Kidney glomerular epithelial cell (primary cell): Measurements from ENCODE around the gene AKR7A3.
A peak's percentile ranks its signal among the peaks of the same experiment; 100 is the strongest.
"Not testable (repeated sequence)": the region's sequence is repeated elsewhere in the genome, so short reads cannot be mapped to it uniquely, and the experiment has no call there.

ENCODE experiments used
- DNase-seq: peaks from one replicate; lab custom pipeline; 2025; lab: John Stamatoyannopoulos, UW

AKR7A3 gene

DNA sequence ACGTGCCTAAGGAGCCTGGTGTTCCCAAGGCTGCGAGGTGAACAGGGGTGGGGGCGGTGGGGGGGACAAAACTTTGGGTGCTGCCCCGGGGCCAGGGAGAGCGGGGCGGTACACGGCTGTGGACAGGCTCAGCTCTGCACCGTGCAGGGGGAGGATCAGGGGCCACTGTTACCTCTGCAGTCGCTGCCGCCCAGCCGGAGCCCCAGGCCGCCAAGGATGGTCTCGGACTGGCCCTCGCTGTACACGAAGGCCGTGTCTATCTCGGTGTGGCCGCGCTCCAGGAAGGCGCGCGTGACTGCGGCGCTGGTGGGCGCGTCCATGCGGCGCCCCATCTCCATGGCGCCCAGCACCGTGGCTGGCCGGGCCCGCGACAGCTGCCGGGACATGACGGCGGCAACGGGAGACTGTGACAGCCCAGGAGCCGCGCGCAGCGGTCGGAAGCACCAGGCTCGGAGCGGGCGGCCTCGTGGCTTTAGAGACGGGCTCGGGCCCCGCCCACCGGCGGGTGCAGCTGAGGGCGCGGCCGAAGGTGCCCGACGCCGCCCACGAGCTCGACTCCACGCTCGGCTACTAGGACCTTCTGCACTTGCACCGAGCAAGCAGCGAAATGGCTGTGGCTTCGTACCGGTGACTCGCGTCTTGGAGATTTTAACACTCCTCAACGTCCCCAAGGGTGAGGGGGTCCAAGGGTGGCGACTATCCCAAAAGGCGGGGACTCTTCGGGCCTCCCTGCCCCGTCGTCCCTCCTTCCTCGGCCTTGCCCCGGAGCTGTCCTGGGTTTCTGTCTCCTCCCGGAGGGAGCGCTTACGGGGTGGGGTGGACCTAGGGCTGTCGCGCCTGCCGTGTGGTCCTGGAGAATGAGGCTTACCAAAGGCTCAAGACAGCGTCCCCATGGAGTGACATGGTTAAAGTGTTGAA, at the start of gene AKR7A3:
AKR7A3 (minus strand) TSS at position 447 of the 918 bp plus-strand sequence; CDS start at position 386, 61 bp downstream.
- DNase-seq = not testable (repeated sequence)

GRCh38 chr1:19338323-19338762, 49.8 kb upstream of the AKR7A3 start:
- no peak for DNase-seq

GRCh38 chr1:19337289-19337688, 48.7 kb upstream of the AKR7A3 start:
- DNase-seq = no peak

- peak; percentile 42 for DNase-seq
Measured at GRCh38 chr1:19336543-19336942, 48.0 kb upstream of the AKR7A3 start.

DNA sequence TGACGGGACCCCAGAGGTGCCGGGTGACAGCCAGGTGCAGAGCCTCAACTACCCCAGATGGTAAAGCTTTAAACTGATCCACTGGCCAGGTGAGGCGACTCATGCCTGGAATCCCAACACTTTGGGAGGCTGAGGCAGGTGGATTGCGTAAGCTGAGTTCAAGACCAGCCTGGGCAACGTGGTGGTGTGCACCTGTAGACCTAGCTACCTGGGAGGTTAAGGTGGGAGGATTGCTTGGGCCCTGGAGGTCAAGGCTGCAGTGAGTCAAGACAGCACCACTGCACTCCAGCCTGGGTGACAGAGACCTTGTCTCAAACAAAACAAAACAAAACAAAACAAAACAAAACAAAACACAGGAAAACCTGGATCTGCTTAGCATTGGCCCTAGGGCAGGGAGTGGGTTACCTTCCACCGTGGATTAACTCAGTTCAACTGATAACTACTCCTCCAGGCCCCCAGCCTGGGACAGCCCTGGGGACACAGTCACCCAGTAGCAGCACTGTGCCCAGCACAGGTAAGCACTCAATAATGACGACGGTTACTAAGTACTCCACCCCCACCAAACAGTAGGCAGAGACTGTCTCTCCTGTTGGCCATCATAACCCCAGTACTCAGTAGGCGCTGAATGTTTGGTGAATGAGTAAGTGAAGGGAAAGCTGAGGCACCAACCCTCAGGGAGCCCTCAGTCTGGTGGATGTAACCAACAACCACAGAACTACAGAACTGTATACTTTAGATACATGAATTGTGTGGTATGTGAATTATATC, 45.2 kb upstream of the AKR7A3 start:
- DNase-seq = no peak

- no peak for DNase-seq
Measured at GRCh38 chr1:19332832-19333231, 44.3 kb upstream of the AKR7A3 start.

DNA sequence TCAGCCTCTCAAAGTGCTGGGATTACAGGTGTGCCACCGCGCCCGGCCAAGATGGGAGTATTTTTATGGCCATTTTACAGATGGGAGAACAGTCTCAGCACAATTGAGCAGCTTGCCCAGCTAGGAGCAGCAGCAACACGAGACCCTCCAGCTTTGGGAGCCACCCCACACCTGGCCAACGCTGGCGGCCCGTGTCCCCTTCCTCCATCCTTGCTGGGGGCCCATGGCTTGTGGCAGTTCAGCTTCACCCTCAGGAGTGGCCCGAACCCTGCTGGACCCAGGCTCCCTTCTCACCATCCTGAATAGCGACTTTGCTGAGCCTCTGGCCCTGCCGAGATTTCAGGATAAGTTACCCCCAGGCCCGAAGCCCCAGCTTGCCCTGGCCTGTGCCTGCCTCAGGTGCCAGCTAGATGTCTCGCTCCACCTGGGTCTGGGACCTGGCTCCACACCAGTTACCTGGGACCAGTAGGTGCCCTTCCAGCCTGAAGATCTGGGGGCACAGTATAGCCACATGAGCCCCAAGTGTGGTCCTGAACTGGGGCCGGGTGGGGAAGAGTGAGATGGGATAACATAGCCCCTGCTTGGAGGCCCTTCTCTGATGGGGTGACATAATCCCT, 42.8 kb upstream of the AKR7A3 start:
- DNase-seq = no peak

DNA sequence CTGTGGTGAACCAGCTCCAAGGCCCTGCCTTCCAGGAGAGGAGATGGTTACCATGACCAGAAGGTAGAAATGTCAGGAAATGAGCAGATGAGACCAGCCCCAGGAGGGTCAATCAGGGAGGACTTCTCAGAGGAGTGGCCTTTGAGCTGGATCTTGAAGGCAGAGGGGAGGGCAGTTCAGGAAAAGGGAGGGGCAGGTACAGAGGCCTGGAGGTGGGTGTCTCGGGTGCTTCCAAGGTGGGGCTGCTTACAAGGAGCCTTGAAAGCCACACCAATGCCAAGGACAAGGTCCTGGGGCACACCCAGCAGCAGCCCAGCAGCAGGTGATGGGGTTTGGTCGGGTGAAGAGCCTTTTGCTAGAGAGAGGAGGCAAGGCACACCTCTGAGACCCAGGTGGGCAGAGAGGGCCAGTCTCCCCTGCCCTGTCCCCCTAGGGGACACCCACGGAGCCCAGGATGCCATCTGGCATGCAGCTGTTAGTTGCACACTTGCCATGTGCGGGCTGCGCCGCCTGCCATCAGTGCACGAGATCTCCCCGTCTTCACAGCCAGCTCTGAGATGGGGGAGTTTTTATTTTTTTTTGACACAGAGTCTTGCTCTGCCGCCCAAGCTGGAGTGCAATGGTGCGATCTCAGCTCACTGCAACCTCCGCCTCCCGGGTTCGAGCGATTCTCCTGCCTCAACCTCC, 42.0 kb upstream of the AKR7A3 start:
- no peak for DNase-seq

DNA sequence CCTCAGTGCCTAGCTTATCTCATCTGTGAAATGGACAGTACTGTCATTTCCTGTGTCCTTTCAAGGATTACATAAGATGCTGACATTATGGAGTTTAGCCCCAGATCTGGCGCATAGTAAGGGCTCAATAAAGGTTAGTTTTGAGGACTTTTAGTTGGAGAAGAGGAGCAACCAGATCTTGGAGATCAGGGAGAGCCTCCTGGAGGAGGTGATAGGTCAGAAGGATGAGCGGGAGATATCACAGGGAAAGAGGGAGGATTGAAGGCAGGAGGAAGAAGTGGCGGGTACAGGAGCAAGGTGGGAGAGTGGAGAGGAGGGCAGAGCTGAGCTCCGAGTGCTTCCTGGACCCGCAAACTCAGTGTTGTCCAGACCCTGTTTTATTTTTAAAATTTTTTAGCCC, 41.0 kb upstream of the AKR7A3 start:
- no peak for DNase-seq

DNA sequence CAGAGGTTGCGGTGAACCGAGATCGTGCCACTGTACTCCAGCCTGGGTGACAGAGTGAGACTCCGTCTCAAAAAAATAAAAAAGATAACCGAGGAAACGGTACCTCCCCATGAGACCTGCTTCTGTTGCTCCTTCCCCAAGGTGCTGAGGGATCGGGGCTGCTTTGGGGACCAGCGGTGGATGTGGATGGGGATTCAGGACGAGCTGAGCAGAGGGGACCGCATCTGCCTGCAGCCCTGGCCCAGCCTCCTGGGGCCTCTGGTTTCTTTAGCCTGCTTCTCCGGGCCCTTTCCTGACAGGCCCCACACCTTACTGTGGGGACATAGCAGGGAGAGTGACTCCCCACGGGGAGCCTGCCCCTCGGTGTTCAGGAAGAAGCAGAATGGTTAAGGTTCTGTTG, 40.6 kb upstream of the AKR7A3 start:
- no peak for DNase-seq

DNA sequence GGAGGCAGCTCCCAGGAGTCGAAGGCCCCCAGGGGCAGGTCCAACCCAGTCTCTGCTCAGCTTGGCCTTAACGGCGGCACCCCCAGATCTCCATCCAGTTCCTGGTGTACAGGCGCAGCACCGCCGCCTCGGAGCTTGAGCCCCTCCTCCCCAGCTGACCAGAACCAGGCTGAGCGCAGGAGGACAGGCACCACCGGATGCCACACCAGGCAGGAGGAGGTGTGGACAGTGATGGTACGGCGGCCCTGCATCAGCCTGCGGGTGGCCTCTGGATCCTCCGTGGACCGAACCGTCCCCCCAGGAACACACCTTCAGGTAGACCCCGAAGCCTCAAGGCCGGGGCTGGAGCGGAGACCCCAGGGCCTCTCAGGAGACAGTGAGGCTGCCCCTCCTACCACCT, 39.9 kb upstream of the AKR7A3 start:
- DNase-seq = no peak

GRCh38 chr1:19327736-19328135, 39.2 kb upstream of the AKR7A3 start:
- DNase-seq = no peak

DNA sequence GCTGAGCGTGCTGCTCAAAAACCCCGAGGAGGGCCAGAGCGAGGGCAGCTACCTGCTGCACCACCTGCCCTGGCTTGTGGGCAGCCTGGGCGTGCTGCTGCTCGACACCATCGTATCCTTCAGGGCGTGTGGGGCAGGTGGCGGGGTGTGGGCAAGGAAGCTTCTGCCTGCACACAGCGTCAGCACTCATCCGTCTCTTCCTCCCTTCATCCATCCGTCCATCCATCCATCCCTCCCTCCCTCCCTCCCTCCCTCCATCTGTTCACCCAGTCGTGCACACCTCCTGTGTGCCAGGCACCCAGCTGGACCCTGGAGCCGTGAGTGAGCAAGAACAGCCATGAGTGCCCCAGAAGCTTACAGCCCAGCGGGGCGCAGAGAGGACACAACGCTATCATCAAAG, 38.7 kb upstream of the AKR7A3 start:
- DNase-seq = no peak

- DNase-seq = no peak
Measured at GRCh38 chr1:19326748-19327065, 38.1 kb upstream of the AKR7A3 start.

- no peak for DNase-seq
Measured at GRCh38 chr1:19325958-19326747, 37.6 kb upstream of the AKR7A3 start.

GRCh38 chr1:19325368-19325957, 36.9 kb upstream of the AKR7A3 start:
- DNase-seq = no peak

GRCh38 chr1:19324665-19324990, 36.1 kb upstream of the AKR7A3 start:
- no peak for DNase-seq

DNA sequence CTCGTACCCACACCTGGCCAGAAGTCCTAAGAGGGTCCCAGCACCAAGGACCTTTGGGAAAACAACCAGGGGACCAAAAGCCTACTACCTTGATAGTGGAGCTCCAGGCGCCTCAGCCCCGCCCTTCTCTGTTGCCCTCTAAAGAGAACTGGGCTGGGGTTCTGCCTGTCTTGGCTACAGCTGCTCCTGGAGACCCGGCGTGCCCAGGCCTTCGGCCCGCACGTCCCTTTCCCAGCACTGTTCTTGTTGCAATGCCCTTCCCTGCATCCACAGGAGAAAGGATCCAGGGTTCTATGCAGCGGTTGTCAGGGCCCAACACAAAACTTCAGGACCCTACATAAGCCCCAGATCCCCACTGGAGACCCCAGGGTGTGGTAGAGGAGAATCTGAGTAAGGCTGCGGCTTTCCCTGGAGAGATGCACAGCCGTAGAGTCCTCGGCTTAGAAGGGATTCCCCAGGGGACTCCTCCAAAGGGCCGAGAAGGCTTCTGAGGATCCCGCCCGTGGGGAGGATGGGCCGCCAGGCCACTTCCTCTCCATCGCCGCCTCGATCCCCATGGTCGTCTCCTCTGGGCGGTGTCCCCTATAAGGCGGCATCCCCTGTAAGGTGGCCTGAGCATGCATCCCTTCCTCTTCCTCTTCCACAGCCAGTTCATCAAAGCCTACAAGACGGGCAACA, 35.6 kb upstream of the AKR7A3 start:
- DNase-seq = no peak

DNA sequence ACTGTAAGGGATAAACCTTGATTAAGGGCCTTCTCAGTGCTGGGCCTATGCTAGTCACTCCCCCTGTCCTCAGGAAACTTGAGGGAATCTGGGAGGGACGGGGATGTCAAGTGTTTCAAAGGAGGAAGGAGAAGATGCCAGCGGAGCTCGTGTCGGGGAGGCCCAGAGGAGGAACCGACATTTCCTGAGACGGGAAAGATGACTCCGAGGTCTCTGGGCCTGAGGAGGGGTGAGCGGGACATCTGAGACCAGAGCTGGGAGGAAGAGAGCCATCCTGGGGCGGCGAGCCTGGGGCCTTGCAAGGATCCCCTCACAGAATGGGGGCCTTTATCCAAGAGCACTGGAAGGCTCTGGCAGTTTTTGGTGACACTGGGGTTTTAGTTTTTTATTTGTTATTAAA, 33.9 kb upstream of the AKR7A3 start:
- no peak for DNase-seq

DNA sequence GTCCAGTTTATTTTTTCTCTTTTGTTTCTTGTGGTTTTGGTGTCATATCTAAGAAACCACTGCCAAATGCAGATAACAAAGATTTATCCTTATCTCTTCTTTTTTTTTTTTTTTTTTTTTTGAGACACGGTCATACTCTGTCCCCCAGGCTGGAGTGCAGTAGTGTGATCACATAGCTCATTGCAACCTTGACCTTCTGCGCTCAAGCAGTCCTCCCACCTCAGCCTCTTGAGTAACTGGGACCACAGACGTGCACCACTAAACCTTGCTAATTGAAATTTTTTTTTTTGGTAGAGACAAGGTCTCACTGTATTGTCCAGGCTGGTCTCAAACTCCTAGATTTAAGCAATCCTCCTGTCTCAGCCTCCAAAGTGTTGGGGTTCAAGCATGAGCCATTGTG, 32.5 kb upstream of the AKR7A3 start:
- DNase-seq = no peak

- DNase-seq = no peak
Measured at GRCh38 chr1:19319196-19319595, 30.6 kb upstream of the AKR7A3 start.
